ENCODE results near the gene TTLL13. TPM values are rescaled to one million over a fixed set of nuclear protein-coding genes. Genes with fewer than 3 reads are reported as not detected.

Gene TTLL13
- total and polyA plus RNA-seq, 8 donors = 0.13 to 0.81 (median 0.31) TPM; not detected in 2

GRCh38 chr15:90221246-90221900 lies 28.0 kb upstream of the TTLL13 start:
- Histone ChIP-seq H3K27me3 (no peaks in the 10 kb centered on the region), H3K9me3 (no peaks in the 10 kb centered on the region), H3K4me3 (no peak overlapping the region), H3K36me3 (peaks cover 0 to 93% of the 10 kb centered on the region in 2 donors), H3K27ac (peak overlapping the region in 1 of 2 donors; percentile 13), H3K4me1 (peaks cover 6 to 7% of the 10 kb centered on the region in 2 donors)
- DNase-seq (peak in 3 of 4 donors; percentile 56 to 86 (median 81)), ATAC-seq (peak; percentile 90)
- TF ChIP-seq CTCF (IDR thresholded peaks at IDR 0.05) = peak; percentile 58 to 69
- intact Hi-C loops (cut with DNase I) = no loop called here

- no peak for DNase-seq
- no peak for ATAC-seq
- no peak overlapping the region for H3K27ac ChIP-seq
- H3K4me1 ChIP-seq = peaks cover 6 to 7% of the 10 kb centered on the region in 2 donors
- H3K36me3 ChIP-seq = peaks cover 0 to 99% of the 10 kb centered on the region in 2 donors
- H3K9me3 ChIP-seq = no peaks in the 10 kb centered on the region
- no peaks in the 10 kb centered on the region for H3K27me3 ChIP-seq
- intact Hi-C loops (cut with DNase I) = no loop called here
- no peak for TF ChIP-seq CTCF (IDR thresholded peaks at IDR 0.05)
- H3K4me3 ChIP-seq = no peak overlapping the region
Observed at GRCh38 chr15:90222547-90222946, 26.8 kb upstream of the TTLL13 start.

GRCh38 chr15:90223441-90224165 lies 25.8 kb upstream of the TTLL13 start:
- intact Hi-C loops (cut with DNase I) = no loop called here
- ATAC-seq (no peak), DNase-seq (no peak)
- Histone ChIP-seq H3K27ac (no peak overlapping the region), H3K27me3 (no peaks in the 10 kb centered on the region), H3K4me1 (peaks cover 6 to 7% of the 10 kb centered on the region in 2 donors), H3K9me3 (no peaks in the 10 kb centered on the region), H3K36me3 (peaks cover 0 to 99% of the 10 kb centered on the region in 2 donors), H3K4me3 (no peak overlapping the region)
- TF ChIP-seq CTCF (IDR thresholded peaks at IDR 0.05) = no peak

- H3K4me3 ChIP-seq = no peak overlapping the region
- no peak for TF ChIP-seq CTCF (IDR thresholded peaks at IDR 0.05)
- no peak for ATAC-seq
- H3K27me3 ChIP-seq = no peaks in the 10 kb centered on the region
- peaks cover 0 to 99% of the 10 kb centered on the region in 2 donors for H3K36me3 ChIP-seq
- H3K27ac ChIP-seq = no peak overlapping the region
- H3K4me1 ChIP-seq = peaks cover 7% of the 10 kb centered on the region in 2 donors
- DNase-seq = peak in 1 of 4 donors; percentile 70
- H3K9me3 ChIP-seq = no peaks in the 10 kb centered on the region
- intact Hi-C loops (cut with DNase I) = no loop called here
Observed at GRCh38 chr15:90225047-90225446, 24.3 kb upstream of the TTLL13 start.

- Histone ChIP-seq H3K36me3 (peaks cover 0 to 99% of the 10 kb centered on the region in 2 donors), H3K4me1 (peaks cover 7 to 13% of the 10 kb centered on the region in 2 donors), H3K4me3 (no peak overlapping the region), H3K27me3 (no peaks in the 10 kb centered on the region), H3K9me3 (no peaks in the 10 kb centered on the region), H3K27ac (no peak overlapping the region)
- TF ChIP-seq CTCF (IDR thresholded peaks at IDR 0.05) = no peak
- DNase-seq = peak in 1 of 4 donors; percentile 64
- intact Hi-C loops (cut with DNase I) = no loop called here
- peak; percentile 9 for ATAC-seq
Observed at GRCh38 chr15:90225504-90226234, 23.7 kb upstream of the TTLL13 start.
